ENCODE results near the gene UCHL5. TPM values are rescaled to one million over a fixed set of nuclear protein-coding genes. Genes with fewer than 3 reads are reported as not detected.

The UCHL5 gene
- polyA plus RNA-seq, 1 donor from 2014 or later = 28.8 TPM

GRCh38 chr1:193102662-193103061 lies 43.5 kb upstream of the UCHL5 start:
- Histone ChIP-seq H3K27me3 (ENCODE audit: insufficient read depth, low read depth, low read length) (peaks cover 4% of the 10 kb centered on the region), H3F3A (ENCODE audit: insufficient read depth, low read length, poor library complexity, severe bottlenecking) (peaks cover 5% of the 10 kb centered on the region), H3K9ac (ENCODE audit: low read length) (no peak overlapping the region), H3K4me2 (ENCODE audit: low read length) (no peak overlapping the region), H3K4me3 (ENCODE audit: low read length) (no peak overlapping the region), H3K36me3 (ENCODE audit: insufficient read depth, low read length) (no peaks in the 10 kb centered on the region), H3K9me2 (ENCODE audit: insufficient read depth, low read length) (no peaks in the 10 kb centered on the region), H3K9me3 (ENCODE audit: low read length) (no peaks in the 10 kb centered on the region), H2AFZ (ENCODE audit: low read depth, low read length) (no peak overlapping the region), H4K20me1 (ENCODE audit: insufficient read depth) (no peaks in the 10 kb centered on the region), H3K79me2 (replicated peaks; ENCODE audit: insufficient read depth, low read length) (no peaks in the 10 kb centered on the region), H3K27ac (ENCODE audit: low read length) (no peak overlapping the region)
- no peak for TF ChIP-seq TAF1 (IDR thresholded peaks at IDR 0.05; ENCODE audit: low read depth)
- no peak for TF ChIP-seq RAD21 (conservative IDR thresholded peaks at IDR 0.05)
- no peak for TF ChIP-seq EP300 (conservative IDR thresholded peaks at IDR 0.05; ENCODE audit: poor library complexity, severe bottlenecking)
- TF ChIP-seq SMC3 (conservative IDR thresholded peaks at IDR 0.05; ENCODE audit: poor library complexity) = no peak
- TF ChIP-seq REST (IDR thresholded peaks at IDR 0.05; ENCODE audit: borderline replicate concordance) = no peak
- no peak for TF ChIP-seq MXI1 (conservative IDR thresholded peaks at IDR 0.05; ENCODE audit: poor library complexity, severe bottlenecking)
- TF ChIP-seq CTCF (IDR thresholded peaks at IDR 0.05; ENCODE audit: poor library complexity, severe bottlenecking) = no peak
- TF ChIP-seq POLR2AphosphoS5 (IDR thresholded peaks at IDR 0.05) = no peak
- TF ChIP-seq EZH2 (IDR thresholded peaks at IDR 0.05; ENCODE audit: borderline replicate concordance, insufficient read depth, low read length, poor library complexity, severe bottlenecking) = no peak

- no peak overlapping the region for H3K27ac ChIP-seq (ENCODE audit: low read length)
- H3K27me3 ChIP-seq (ENCODE audit: insufficient read depth, low read depth, low read length) = no peaks in the 10 kb centered on the region
- no peak overlapping the region for H3K4me3 ChIP-seq (ENCODE audit: low read length)
- H3F3A ChIP-seq (ENCODE audit: insufficient read depth, low read length, poor library complexity, severe bottlenecking) = no peaks in the 10 kb centered on the region
- no peaks in the 10 kb centered on the region for H3K9me3 ChIP-seq (ENCODE audit: low read length)
- no peak overlapping the region for H2AFZ ChIP-seq (ENCODE audit: low read depth, low read length)
- no peaks in the 10 kb centered on the region for H3K79me2 ChIP-seq (replicated peaks; ENCODE audit: insufficient read depth, low read length)
- no peak overlapping the region for H3K4me2 ChIP-seq (ENCODE audit: low read length)
- no peaks in the 10 kb centered on the region for H3K9me2 ChIP-seq (ENCODE audit: insufficient read depth, low read length)
- no peaks in the 10 kb centered on the region for H3K36me3 ChIP-seq (ENCODE audit: insufficient read depth, low read length)
- H3K9ac ChIP-seq (ENCODE audit: low read length) = no peak overlapping the region
- H4K20me1 ChIP-seq (ENCODE audit: insufficient read depth) = no peaks in the 10 kb centered on the region
- TF ChIP-seq TAF1 (IDR thresholded peaks at IDR 0.05; ENCODE audit: low read depth) = no peak
- no peak for TF ChIP-seq CTCF (IDR thresholded peaks at IDR 0.05; ENCODE audit: poor library complexity, severe bottlenecking)
- no peak for TF ChIP-seq RAD21 (conservative IDR thresholded peaks at IDR 0.05)
- TF ChIP-seq POLR2AphosphoS5 (IDR thresholded peaks at IDR 0.05) = no peak
- no peak for TF ChIP-seq EZH2 (IDR thresholded peaks at IDR 0.05; ENCODE audit: borderline replicate concordance, insufficient read depth, low read length, poor library complexity, severe bottlenecking)
- no peak for TF ChIP-seq MXI1 (conservative IDR thresholded peaks at IDR 0.05; ENCODE audit: poor library complexity, severe bottlenecking)
- TF ChIP-seq EP300 (conservative IDR thresholded peaks at IDR 0.05; ENCODE audit: poor library complexity, severe bottlenecking) = no peak
Measured at GRCh38 chr1:193094112-193094511, 35.0 kb upstream of the UCHL5 start.
